ENCODE results near the gene DHRS4.

GRCh38 chr14:24013654-24014514 is 60.3 kb downstream of the DHRS4 start:
- TF ChIP-seq ZNF239 (CRISPR knock-in tag; IDR thresholded peaks at IDR 0.05) (no peak), POLR2AphosphoS2 (IDR thresholded peaks at IDR 0.05; ENCODE audit: low read length) (no peak), ZNF668 (CRISPR knock-in tag; IDR thresholded peaks at IDR 0.05) (no peak), RUNX1 (IDR thresholded peaks at IDR 0.05; ENCODE audit: low read depth) (no peak), TBP (optimal IDR thresholded peaks at IDR 0.05; ENCODE audit: low read depth, low read length) (no peak), POLR2AphosphoS5 (IDR thresholded peaks at IDR 0.05; ENCODE audit: control insufficient read depth, insufficient read depth, low read depth, low read length) (no peak), SIN3A (IDR thresholded peaks at IDR 0.05; ENCODE audit: borderline replicate concordance in 2 of 2, control insufficient read depth in 1 of 2, low read depth in 2 of 2, low read length in 2 of 2) (no peak), E2F1 (CRISPR knock-in tag; IDR thresholded peaks at IDR 0.05) (no peak), E2F3 (CRISPR knock-in tag; IDR thresholded peaks at IDR 0.05) (no peak), TFAM (CRISPR knock-in tag; conservative IDR thresholded peaks at IDR 0.05) (no peak)
